PC-3 (cell line): Measurements from ENCODE around the gene HECW1. TPM values are rescaled to one million over a fixed set of nuclear protein-coding genes. Genes with fewer than 3 reads are reported as not detected.

ENCODE experiments used
- ATAC-seq: fragments of 200-7000 bp; cut with Tn5 transposase; 2 replicates; pipeline ENCODE4 v1.9.1; 2020; ENCODE audit warnings: mild to moderate bottlenecking, moderate library complexity
- BruUV-seq: library from RNA; stranded (reverse); fragments of 400-500 nt; replicated peaks from 2 replicates; lab custom pipeline; 2021; lab: Mats Ljungman, UMichigan
- CTCF ChIA-PET: fragments of 300-600 bp; sonication (Branson Sonifier 250); formaldehyde crosslinking; loops from one replicate; lab custom pipeline; 2022; ENCODE audit warnings: antibody characterized with exemption; lab: Charles Lee
- POLR2A ChIA-PET: fragments of 300-600 bp; sonication (Branson Sonifier 250); formaldehyde crosslinking; loops from one replicate; lab custom pipeline; 2022; ENCODE audit warnings: antibody characterized with exemption; ENCODE audit not compliant: unreplicated experiment; lab: Charles Lee
- DNase-seq: peaks from one replicate; pipeline ENCODE4 v3.0.0-alpha.2; 2015
- H2AFZ ChIP-seq: fragments of 300-600 bp; sonication (generic); 2 replicates; pipeline ENCODE4 v1.6.0; 2016; ENCODE audit warnings: antibody characterized with exemption, low read length
- H3F3A ChIP-seq: fragments of 300-600 bp; sonication (generic); one replicate; pipeline ENCODE4 v1.6.0; 2017; ENCODE audit warnings: antibody characterized with exemption, low read length, control low read depth, mild to moderate bottlenecking; ENCODE audit not compliant: unreplicated experiment
- H3K27ac ChIP-seq: fragments of 300-600 bp; sonication (generic); 2 replicates; pipeline ENCODE4 v1.5.1; 2016; ENCODE audit warnings: mild to moderate bottlenecking, low read length
- H3K27me3 ChIP-seq: fragments of 300-600 bp; sonication (generic); 2 replicates; pipeline ENCODE4 v1.6.1; 2016; ENCODE audit warnings: low read length, mixed read lengths
- H3K36me3 ChIP-seq: fragments of 300-600 bp; sonication (generic); 2 replicates; pipeline ENCODE4 v1.6.1; 2016; ENCODE audit warnings: low read depth, mixed run types, low read length, mixed read lengths
- H3K4me1 ChIP-seq: fragments of 300-600 bp; sonication (generic); 2 replicates; pipeline ENCODE4 v1.5.1; 2016; ENCODE audit warnings: low read length; ENCODE audit not compliant: insufficient read depth
- H3K4me2 ChIP-seq: fragments of 300-600 bp; sonication (generic); 2 replicates; pipeline ENCODE4 v1.6.0; 2016; ENCODE audit warnings: low read length
- H3K4me3 ChIP-seq: fragments of 300-600 bp; sonication (generic); 2 replicates; pipeline ENCODE4 v1.5.1; 2016; ENCODE audit warnings: mild to moderate bottlenecking, low read length, mixed read lengths
- H3K79me2 ChIP-seq: fragments of 300-600 bp; sonication (generic); 2 replicates; pipeline ENCODE4 v1.6.1; 2017; ENCODE audit warnings: low read length, mixed read lengths
- H3K9ac ChIP-seq: fragments of 300-600 bp; sonication (generic); 2 replicates; pipeline ENCODE4 v1.6.0; 2016; ENCODE audit warnings: mild to moderate bottlenecking, low read length
- H3K9me2 ChIP-seq: fragments of 300-600 bp; sonication (generic); replicated peaks from 2 replicates; pipeline ENCODE4 v1.6.1; 2016; ENCODE audit warnings: mixed run types, low read length, mixed read lengths
- H3K9me3 ChIP-seq: fragments of 300-600 bp; sonication (generic); 2 replicates; pipeline ENCODE4 v1.6.1; 2016; ENCODE audit warnings: low read length, mixed read lengths
- H4K20me1 ChIP-seq: fragments of 300-600 bp; sonication (generic); 2 replicates; pipeline ENCODE4 v1.6.1; 2016; ENCODE audit warnings: low read length, mixed read lengths
- CTCF ChIP-seq: fragments of 300-600 bp; sonication (generic); conservative IDR thresholded peaks from 2 replicates; pipeline ENCODE4 v1.5.1; 2017; ENCODE audit warnings: antibody characterized with exemption, low read depth, mild to moderate bottlenecking, low read length
- EZH2 ChIP-seq: fragments of 300-600 bp; sonication (generic); IDR thresholded peaks from one replicate; pipeline ENCODE4 v1.6.1; 2017; ENCODE audit warnings: antibody characterized with exemption, mild to moderate bottlenecking, low read length; ENCODE audit not compliant: unreplicated experiment
- EZH2phosphoT487 ChIP-seq: fragments of 300-600 bp; sonication (generic); IDR thresholded peaks from 2 replicates; pipeline ENCODE4 v1.6.1; 2018; ENCODE audit warnings: mild to moderate bottlenecking, antibody characterized with exemption, low read length, borderline replicate concordance
- intact Hi-C: fragments of 100-400 bp; cut with micrococcal nuclease; formaldehyde crosslinking; loops from 2 replicates; pipeline ENCODE4 v1.9.0; 2023
- total RNA-seq: library from RNA; depleted of rRNA; stranded (reverse); fragments of >200 nt; gene quantifications from 2 replicates; pipeline ENCODE4 v1.2.3, GENCODE V29; 2014

The HECW1 gene
- total RNA-seq, 1 experiment from 2014 or later = 3.0 TPM

- H3K4me2 ChIP-seq = no peak overlapping the region
Observed at GRCh38 chr7:43292384-43292783, 179.9 kb downstream of the HECW1 start.

GRCh38 chr7:43294080-43294630, 181.7 kb downstream of the HECW1 start:
- CTCF ChIA-PET = interaction anchor here (0.6 kb wide), 1 partner anchor 1842 kb away, joined by 3 read pairs; no protein-coding TSS in a partner anchor

More at GRCh38 chr7:43292384-43292783, 179.9 kb downstream of the HECW1 start:
- H3K9me3 ChIP-seq = peaks cover 10% of the 10 kb centered on the region; the same call in 1 of the 2 replicates
- no peak overlapping the region for H2AFZ ChIP-seq
- intact Hi-C loops = no loop called here
- ChIA-PET POLR2A (no interaction called here), CTCF (no interaction called here)
- no peaks in the 10 kb centered on the region for H3K79me2 ChIP-seq
- no peak overlapping the region for H3K9ac ChIP-seq
- H3K36me3 ChIP-seq = no peaks in the 10 kb centered on the region
- H3K4me3 ChIP-seq = no peak overlapping the region
- H3F3A ChIP-seq = no peaks in the 10 kb centered on the region
- H3K27me3 ChIP-seq = no peaks in the 10 kb centered on the region
- H3K9me2 ChIP-seq = no peaks in the 10 kb centered on the region
- TF ChIP-seq CTCF (no peak), EZH2phosphoT487 (no peak), EZH2 (no peak)
- ATAC-seq (no peak), DNase-seq (no peak)
- no peak overlapping the region for H3K27ac ChIP-seq
- H3K4me1 ChIP-seq = peaks cover 11% of the 10 kb centered on the region
- BruUV-seq = no TSS peak
- H4K20me1 ChIP-seq = no peaks in the 10 kb centered on the region

More at GRCh38 chr7:43294080-43294630, 181.7 kb downstream of the HECW1 start:
- Histone ChIP-seq H3K79me2 (no peaks in the 10 kb centered on the region), H3K27me3 (no peaks in the 10 kb centered on the region), H3K4me1 (peaks cover 11% of the 10 kb centered on the region), H3F3A (no peaks in the 10 kb centered on the region), H2AFZ (peak overlapping the region; percentile 52; the same call in 1 of the 2 replicates), H3K9ac (no peak overlapping the region), H3K9me2 (no peaks in the 10 kb centered on the region), H3K4me3 (no peak overlapping the region), H3K27ac (no peak overlapping the region), H3K4me2 (peak overlapping the region; percentile 72), H4K20me1 (no peaks in the 10 kb centered on the region), H3K9me3 (peaks cover 10% of the 10 kb centered on the region; the same call in 1 of the 2 replicates), H3K36me3 (no peaks in the 10 kb centered on the region)
- no TSS peak for BruUV-seq
- POLR2A ChIA-PET = interaction anchor here (0.6 to 0.7 kb wide), 2 partner anchors 33 to 1271 kb away, joined by 3 to 5 read pairs; no protein-coding TSS in a partner anchor
- intact Hi-C loops = no loop called here
- DNase-seq (peak; percentile 84), ATAC-seq (peak; percentile 99)
- no peak for TF ChIP-seq EZH2
- no peak for TF ChIP-seq EZH2phosphoT487
- no peak for TF ChIP-seq CTCF
